ENCODE data around the gene ZNF253.
A peak's percentile ranks its signal among the peaks of the same experiment; 100 is the strongest.
"Not testable (repeated sequence)": the region's sequence is repeated elsewhere in the genome, so short reads cannot be mapped to it uniquely, and the experiment has no call there.

Gene ZNF253

DNA sequence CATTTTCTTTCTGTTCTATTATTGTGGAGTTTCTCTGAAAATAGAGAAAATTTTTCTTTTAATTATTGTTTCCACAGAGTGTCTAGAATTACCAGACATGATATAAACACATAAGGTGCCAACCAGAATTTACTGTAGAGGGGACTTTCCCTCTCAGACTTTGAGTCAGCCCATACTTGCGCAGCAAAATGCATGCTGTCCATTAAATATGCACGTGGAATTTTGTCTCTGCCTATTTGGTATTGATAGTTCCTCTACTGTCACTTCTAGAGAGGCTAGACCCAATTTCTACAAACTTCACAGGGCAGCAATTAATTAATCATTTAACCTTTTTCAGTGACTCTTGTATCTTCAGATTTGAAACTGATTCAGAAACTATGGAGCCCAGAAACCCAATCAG is 44.0 kb downstream of the ZNF253 start:
- H3K4me1 ChIP-seq = no peaks in the 10 kb centered on the region
- no peaks in the 10 kb centered on the region for H3K27me3 ChIP-seq
- H3K36me3 ChIP-seq = no peaks in the 10 kb centered on the region
- H3K4me3 ChIP-seq = no peak overlapping the region
- intact Hi-C loops (cut with DNase I; ENCODE audit: low total_unique reads) = no loop called here
- TF ChIP-seq, protein P1, sequence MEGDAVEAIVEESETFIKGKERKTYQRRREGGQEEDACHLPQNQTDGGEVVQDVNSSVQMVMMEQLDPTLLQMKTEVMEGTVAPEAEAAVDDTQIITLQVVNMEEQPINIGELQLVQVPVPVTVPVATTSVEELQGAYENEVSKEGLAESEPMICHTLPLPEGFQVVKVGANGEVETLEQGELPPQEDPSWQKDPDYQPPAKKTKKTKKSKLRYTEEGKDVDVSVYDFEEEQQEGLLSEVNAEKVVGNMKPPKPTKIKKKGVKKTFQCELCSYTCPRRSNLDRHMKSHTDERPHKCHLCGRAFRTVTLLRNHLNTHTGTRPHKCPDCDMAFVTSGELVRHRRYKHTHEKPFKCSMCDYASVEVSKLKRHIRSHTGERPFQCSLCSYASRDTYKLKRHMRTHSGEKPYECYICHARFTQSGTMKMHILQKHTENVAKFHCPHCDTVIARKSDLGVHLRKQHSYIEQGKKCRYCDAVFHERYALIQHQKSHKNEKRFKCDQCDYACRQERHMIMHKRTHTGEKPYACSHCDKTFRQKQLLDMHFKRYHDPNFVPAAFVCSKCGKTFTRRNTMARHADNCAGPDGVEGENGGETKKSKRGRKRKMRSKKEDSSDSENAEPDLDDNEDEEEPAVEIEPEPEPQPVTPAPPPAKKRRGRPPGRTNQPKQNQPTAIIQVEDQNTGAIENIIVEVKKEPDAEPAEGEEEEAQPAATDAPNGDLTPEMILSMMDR (IDR thresholded peaks at IDR 0.05) = no peak
- no peaks in the 10 kb centered on the region for H3K9me3 ChIP-seq
- no peak for DNase-seq
- no peak overlapping the region for H3K27ac ChIP-seq

DNA sequence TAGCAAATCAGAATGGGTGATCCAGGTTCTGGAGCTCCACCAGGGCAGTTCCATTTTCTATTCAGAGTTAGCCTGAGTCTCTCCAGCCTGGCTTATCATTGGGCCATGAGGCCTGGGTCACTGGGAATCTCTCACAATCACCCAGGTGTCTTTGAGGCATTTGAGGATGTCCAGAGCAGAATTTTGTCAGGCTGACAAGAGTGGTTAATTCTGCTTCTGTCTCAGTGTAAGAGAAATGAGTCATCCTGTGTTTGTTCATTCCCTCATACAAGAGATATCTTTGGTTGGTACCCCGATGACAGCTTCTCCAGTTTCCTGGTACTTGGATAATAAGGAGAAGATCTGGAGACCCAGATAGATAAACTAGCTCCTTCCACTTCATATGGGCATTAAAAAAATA is 45.5 kb downstream of the ZNF253 start:
- no peaks in the 10 kb centered on the region for H3K4me1 ChIP-seq
- no peak overlapping the region for H3K27ac ChIP-seq
- no peak overlapping the region for H3K4me3 ChIP-seq
- no peaks in the 10 kb centered on the region for H3K27me3 ChIP-seq
- DNase-seq = no peak
- no peaks in the 10 kb centered on the region for H3K36me3 ChIP-seq
- TF ChIP-seq, protein P1 (IDR thresholded peaks at IDR 0.05) = no peak
- intact Hi-C loops (cut with DNase I; ENCODE audit: low total_unique reads) = no loop called here
- H3K9me3 ChIP-seq = no peaks in the 10 kb centered on the region

DNA sequence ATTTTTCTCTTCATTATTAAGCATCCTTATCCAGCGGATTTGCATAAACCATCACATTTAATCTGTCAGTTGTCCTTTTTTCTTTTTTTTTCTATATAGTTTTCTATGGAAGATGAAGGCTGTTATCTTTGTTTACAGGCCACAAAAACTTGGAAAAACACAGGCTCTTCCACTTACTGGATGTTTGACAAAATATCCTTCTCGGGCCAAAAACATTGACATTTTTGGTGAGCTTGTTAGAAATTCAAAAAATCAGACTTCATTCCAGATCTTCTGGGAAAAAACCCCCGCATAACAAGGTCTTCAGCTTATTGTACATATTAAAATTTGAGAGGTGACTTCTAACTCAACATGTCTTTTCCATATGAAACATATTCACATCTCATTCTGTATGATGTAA is 48.9 kb downstream of the ZNF253 start:
- no peaks in the 10 kb centered on the region for H3K4me1 ChIP-seq
- TF ChIP-seq, protein P1 (IDR thresholded peaks at IDR 0.05) = no peak
- no peaks in the 10 kb centered on the region for H3K36me3 ChIP-seq
- H3K9me3 ChIP-seq = no peaks in the 10 kb centered on the region
- no peaks in the 10 kb centered on the region for H3K27me3 ChIP-seq
- no peak overlapping the region for H3K27ac ChIP-seq
- DNase-seq = no peak
- intact Hi-C loops (cut with DNase I; ENCODE audit: low total_unique reads) = no loop called here
- no peak overlapping the region for H3K4me3 ChIP-seq

DNA sequence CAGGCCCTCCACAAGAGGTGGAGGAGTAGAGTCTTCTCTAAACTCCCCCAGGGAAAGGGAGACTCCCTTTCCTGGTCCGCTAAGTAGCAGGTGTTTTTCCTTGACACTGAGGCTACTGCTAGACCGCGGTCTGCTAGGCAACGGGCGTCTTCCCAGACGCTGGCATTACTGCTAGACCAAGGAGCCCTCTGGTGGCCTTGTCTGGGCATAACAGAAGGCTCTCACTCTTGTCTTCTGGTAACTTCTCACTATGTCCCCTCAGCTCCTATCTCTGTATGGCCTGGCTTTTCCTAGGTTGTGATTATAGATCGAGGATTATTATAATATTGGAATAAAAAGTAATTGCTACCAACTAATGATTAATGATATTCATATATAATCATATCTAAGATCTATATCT is 64.7 kb downstream of the ZNF253 start:
- H3K4me1 ChIP-seq; H3K4me3 ChIP-seq; H3K27me3 ChIP-seq; H3K27ac ChIP-seq; intact Hi-C loops (cut with DNase I; ENCODE audit: low total_unique reads): not testable (repeated sequence)
- H3K36me3 ChIP-seq = peaks cover 13 to 49% (median 46%) of the 10 kb centered on the region in 3 donors
- TF ChIP-seq, protein P1 (IDR thresholded peaks at IDR 0.05) = peak; percentile 50 to 56
- peak; percentile 61 to 77 for DNase-seq
- H3K9me3 ChIP-seq = peaks cover 0 to 36% (median 5%) of the 10 kb centered on the region in 3 donors

DNA sequence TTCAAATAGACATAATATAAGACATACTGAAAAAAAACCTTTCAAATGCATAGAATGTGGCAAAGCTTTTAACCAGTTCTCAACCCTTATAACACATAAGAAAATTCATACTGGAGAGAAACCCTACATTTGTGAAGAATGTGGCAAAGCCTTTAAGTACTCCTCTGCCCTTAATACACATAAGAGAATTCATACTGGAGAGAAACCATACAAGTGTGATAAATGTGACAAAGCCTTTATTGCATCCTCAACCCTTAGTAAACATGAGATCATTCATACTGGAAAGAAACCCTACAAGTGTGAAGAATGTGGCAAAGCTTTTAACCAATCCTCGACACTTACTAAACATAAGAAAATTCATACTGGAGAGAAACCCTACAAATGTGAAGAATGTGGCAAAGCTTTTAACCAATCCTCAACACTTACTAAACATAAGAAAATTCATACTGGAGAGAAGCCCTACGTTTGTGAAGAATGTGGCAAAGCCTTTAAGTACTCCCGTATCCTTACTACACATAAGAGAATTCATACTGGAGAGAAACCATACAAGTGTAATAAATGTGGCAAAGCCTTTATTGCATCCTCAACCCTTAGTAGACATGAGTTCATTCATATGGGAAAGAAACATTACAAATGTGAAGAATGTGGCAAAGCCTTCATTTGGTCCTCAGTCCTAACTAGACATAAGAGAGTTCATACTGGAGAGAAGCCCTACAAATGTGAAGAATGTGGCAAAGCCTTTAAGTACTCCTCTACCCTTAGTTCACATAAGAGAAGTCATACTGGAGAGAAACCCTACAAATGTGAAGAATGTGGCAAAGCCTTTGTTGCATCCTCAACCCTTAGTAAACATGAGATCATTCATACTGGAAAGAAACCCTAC is 68.0 kb downstream of the ZNF253 start:
- DNase-seq; intact Hi-C loops (cut with DNase I; ENCODE audit: low total_unique reads); H3K27me3 ChIP-seq; H3K4me1 ChIP-seq; H3K27ac ChIP-seq; H3K4me3 ChIP-seq: not testable (repeated sequence)
- peaks cover 0 to 48% (median 8%) of the 10 kb centered on the region in 3 donors for H3K9me3 ChIP-seq
- peaks cover 5 to 36% (median 30%) of the 10 kb centered on the region in 3 donors for H3K36me3 ChIP-seq

DNA sequence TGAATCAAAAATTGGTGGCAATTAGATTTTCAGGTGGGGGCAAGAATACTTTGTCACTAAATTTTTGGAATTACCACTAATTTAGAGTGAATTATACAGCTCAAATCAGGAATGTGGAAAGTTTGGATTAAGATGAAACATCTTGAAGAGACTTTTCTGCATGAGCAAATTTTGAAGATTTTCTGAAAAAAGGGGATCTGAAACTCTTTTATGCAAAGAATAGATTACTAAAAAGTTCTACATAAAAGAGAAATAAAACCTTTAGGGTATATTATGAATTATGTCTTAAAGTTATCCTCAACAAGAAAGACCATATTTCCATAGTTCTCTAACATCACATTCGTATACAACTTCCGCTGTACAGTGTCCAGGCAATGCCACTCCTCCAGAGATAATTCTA is 71.7 kb downstream of the ZNF253 start:
- intact Hi-C loops (cut with DNase I; ENCODE audit: low total_unique reads) = no loop called here
- H3K4me1 ChIP-seq = no peaks in the 10 kb centered on the region
- H3K36me3 ChIP-seq = peaks cover 5 to 23% (median 23%) of the 10 kb centered on the region in 3 donors
- no peak for DNase-seq
- TF ChIP-seq, protein P1 (IDR thresholded peaks at IDR 0.05) = no peak
- H3K27me3 ChIP-seq = no peaks in the 10 kb centered on the region
- H3K27ac ChIP-seq = no peak overlapping the region
- no peak overlapping the region for H3K4me3 ChIP-seq
- peaks cover 0 to 46% (median 8%) of the 10 kb centered on the region in 3 donors for H3K9me3 ChIP-seq
